ENCODE measurements around the gene DGCR2. TPM values are rescaled to one million over a fixed set of nuclear protein-coding genes. Genes with fewer than 3 reads are reported as not detected.

DGCR2 gene
- total RNA-seq, 4 donors from 2014 or later: 42.5 to 75.2 (median 50.8) TPM

- no peak overlapping the region for H3K27ac ChIP-seq
- intact Hi-C loops (cut with DNase I): no loop called here
- 63 to 76% methylated on average over 3 of the region's 3 CpGs for WGBS, 2 donors
- TF ChIP-seq CTCF (IDR thresholded peaks at IDR 0.05) (no peak), POLR2A (IDR thresholded peaks at IDR 0.05) (no peak)
- H3K36me3 ChIP-seq: peaks cover 0 to 53% (median 11%) of the 10 kb centered on the region in 3 donors
- DNase-seq: no peak
- H3K4me3 ChIP-seq: no peak overlapping the region
- H3K9me3 ChIP-seq: no peaks in the 10 kb centered on the region
- peaks cover 8 to 22% (median 9%) of the 10 kb centered on the region in 3 donors for H3K4me1 ChIP-seq
- no peaks in the 10 kb centered on the region for H3K27me3 ChIP-seq
Measured at GRCh38 chr22:19090586-19091127, 31.6 kb downstream of the DGCR2 start.

- Histone ChIP-seq H3K9me3 (no peaks in the 10 kb centered on the region), H3K4me1 (peaks cover 12 to 27% (median 14%) of the 10 kb centered on the region in 3 donors), H3K36me3 (peaks cover 0 to 57% (median 11%) of the 10 kb centered on the region in 3 donors), H3K4me3 (no peak overlapping the region), H3K27ac (no peak overlapping the region), H3K27me3 (no peaks in the 10 kb centered on the region)
- TF ChIP-seq CTCF (IDR thresholded peaks at IDR 0.05) (no peak), POLR2A (IDR thresholded peaks at IDR 0.05) (no peak)
- intact Hi-C loops (cut with DNase I): no loop called here
- WGBS, 2 donors: 77 to 81% methylated on average over 2 of the region's 2 CpGs
- DNase-seq: no peak
Measured at GRCh38 chr22:19090183-19090582, 32.0 kb downstream of the DGCR2 start.

GRCh38 chr22:19088866-19089595, 33.2 kb downstream of the DGCR2 start:
- no peaks in the 10 kb centered on the region for H3K9me3 ChIP-seq
- DNase-seq: no peak

GRCh38 chr22:19086896-19087295, 35.3 kb downstream of the DGCR2 start:
- TF ChIP-seq CTCF (IDR thresholded peaks at IDR 0.05): no peak
- no peak for TF ChIP-seq POLR2A (IDR thresholded peaks at IDR 0.05)
- intact Hi-C loops (cut with DNase I): no loop called here
- peak overlapping the region in 3 of 4 donors; percentile 25 to 61 (median 41) for H3K27ac ChIP-seq
- no peaks in the 10 kb centered on the region for H3K27me3 ChIP-seq
- H3K36me3 ChIP-seq: peaks cover 0 to 67% (median 11%) of the 10 kb centered on the region in 3 donors
- no peak overlapping the region for H3K4me3 ChIP-seq
- no peak for DNase-seq
- WGBS, 2 donors: 95 to 100% methylated on average over 2 to 3 of the region's 3 CpGs
- H3K4me1 ChIP-seq: peaks cover 13 to 33% (median 16%) of the 10 kb centered on the region in 3 donors
- H3K9me3 ChIP-seq: no peaks in the 10 kb centered on the region

More at GRCh38 chr22:19088866-19089595, 33.2 kb downstream of the DGCR2 start:
- H3K4me3 ChIP-seq: no peak overlapping the region
- H3K27ac ChIP-seq: peak overlapping the region in 1 of 4 donors; percentile 14
- no peak for TF ChIP-seq POLR2A (IDR thresholded peaks at IDR 0.05)
- TF ChIP-seq CTCF (IDR thresholded peaks at IDR 0.05): no peak
- peaks cover 0 to 58% (median 11%) of the 10 kb centered on the region in 3 donors for H3K36me3 ChIP-seq
- H3K4me1 ChIP-seq: peaks cover 13 to 33% (median 16%) of the 10 kb centered on the region in 3 donors
- H3K27me3 ChIP-seq: no peaks in the 10 kb centered on the region
- WGBS, 2 donors: 84 to 92% methylated on average over 9 to 14 of the region's 14 CpGs
- intact Hi-C loops (cut with DNase I): no loop called here

- DNase-seq: no peak
- H3K27ac ChIP-seq: peak overlapping the region; percentile 25 to 61 (median 46)
- intact Hi-C loops (cut with DNase I): no loop called here
- TF ChIP-seq CTCF (IDR thresholded peaks at IDR 0.05) (no peak), POLR2A (IDR thresholded peaks at IDR 0.05) (no peak)
- 67 to 73% methylated on average over 2 to 6 of the region's 6 CpGs for WGBS, 2 donors
- H3K27me3 ChIP-seq: no peaks in the 10 kb centered on the region
- H3K36me3 ChIP-seq: peaks cover 0 to 71% (median 11%) of the 10 kb centered on the region in 3 donors
- H3K4me1 ChIP-seq: peaks cover 13 to 33% (median 16%) of the 10 kb centered on the region in 3 donors
- H3K9me3 ChIP-seq: no peaks in the 10 kb centered on the region
- H3K4me3 ChIP-seq: no peak overlapping the region
Measured at GRCh38 chr22:19086417-19086816, 35.8 kb downstream of the DGCR2 start.

All from esophagus squamous epithelium (tissue), 5 donors.